Measurements from ENCODE around the gene COX15.
"Not testable (repeated sequence)": the region's sequence is repeated elsewhere in the genome, so short reads cannot be mapped to it uniquely, and the experiment has no call there.

COX15 gene

GRCh38 chr10:99732033-99732842, at the start of gene COX15, which contains the start of gene CUTC:
Gene COX15, minus strand, starts transcription at chr10:99732127. Its CDS starts 78 bp downstream, at chr10:99732049.
Gene CUTC, plus strand, starts transcription at chr10:99732234. Its CDS starts 115 bp downstream, at chr10:99732349.
- peak; percentile 59 to 86 for DNase-seq

GRCh38 chr10:99779335-99779734, 47.4 kb upstream of the COX15 start:
- no peak for DNase-seq

- peak in 1 of 2 experiments; percentile 1 for DNase-seq
Observed at GRCh38 chr10:99777918-99778714, 46.2 kb upstream of the COX15 start.

GRCh38 chr10:99775850-99776249, 43.9 kb upstream of the COX15 start:
- no peak for DNase-seq

GRCh38 chr10:99770408-99771045, 38.6 kb upstream of the COX15 start:
- no peak for DNase-seq

- no peak for DNase-seq
Observed at GRCh38 chr10:99769706-99770105, 37.8 kb upstream of the COX15 start.

GRCh38 chr10:99768556-99768955, 36.6 kb upstream of the COX15 start:
- DNase-seq: no peak

- DNase-seq: no peak
Observed at GRCh38 chr10:99767901-99768300, 36.0 kb upstream of the COX15 start.

GRCh38 chr10:99766302-99766681, 34.4 kb upstream of the COX15 start:
- no peak for DNase-seq

GRCh38 chr10:99765672-99766301, 33.9 kb upstream of the COX15 start:
- DNase-seq: no peak

GRCh38 chr10:99761365-99761764, 29.4 kb upstream of the COX15 start:
- no peak for DNase-seq

GRCh38 chr10:99760321-99760720, 28.4 kb upstream of the COX15 start:
- no peak for DNase-seq

GRCh38 chr10:99758211-99758891, 26.4 kb upstream of the COX15 start:
- DNase-seq: no peak

GRCh38 chr10:99756159-99756558, 24.2 kb upstream of the COX15 start:
- no peak for DNase-seq

GRCh38 chr10:99754670-99755069, 22.7 kb upstream of the COX15 start:
- no peak for DNase-seq

- no peak for DNase-seq
Observed at GRCh38 chr10:99750641-99751040, 18.7 kb upstream of the COX15 start.

GRCh38 chr10:99748823-99749451, 17.0 kb upstream of the COX15 start:
- no peak for DNase-seq

GRCh38 chr10:99746166-99746565, 14.2 kb upstream of the COX15 start:
- DNase-seq: not testable (repeated sequence)

- no peak for DNase-seq
Observed at GRCh38 chr10:99743841-99744240, 11.9 kb upstream of the COX15 start.

GRCh38 chr10:99742701-99743100, 10.8 kb upstream of the COX15 start:
- no peak for DNase-seq

- DNase-seq: no peak
Observed at GRCh38 chr10:99742254-99742653, 10.3 kb upstream of the COX15 start.
